Measurements from ENCODE around the gene KMO.

The KMO gene

GRCh38 chr1:241598249-241598648 is 66.1 kb downstream of the KMO start:
- DNase-seq, result no peak

GRCh38 chr1:241600496-241600901 is 68.3 kb downstream of the KMO start:
- DNase-seq, result no peak

GRCh38 chr1:241603731-241604245 is 71.6 kb downstream of the KMO start:
- no peak for DNase-seq

- no peak for DNase-seq
Measured at GRCh38 chr1:241605146-241605805, 73.1 kb downstream of the KMO start.

- DNase-seq, result no peak
Measured at GRCh38 chr1:241606544-241606943, 74.4 kb downstream of the KMO start.

- no peak for DNase-seq
Measured at GRCh38 chr1:241607497-241607896, 75.3 kb downstream of the KMO start.

- DNase-seq, result no peak
Measured at GRCh38 chr1:241608379-241609033, 76.3 kb downstream of the KMO start.

GRCh38 chr1:241610056-241610815 is 78.1 kb downstream of the KMO start:
- peak; percentile 77 for DNase-seq

GRCh38 chr1:241611063-241611462 is 78.9 kb downstream of the KMO start:
- peak; percentile 25 for DNase-seq

- DNase-seq, result no peak
Measured at GRCh38 chr1:241611736-241612135, 79.6 kb downstream of the KMO start.

- no peak for DNase-seq
Measured at GRCh38 chr1:241612533-241613477, 80.6 kb downstream of the KMO start.

GRCh38 chr1:241614144-241614543 is 82.0 kb downstream of the KMO start:
- no peak for DNase-seq

GRCh38 chr1:241614572-241614971 is 82.4 kb downstream of the KMO start:
- no peak for DNase-seq

GRCh38 chr1:241615043-241615974 is 83.1 kb downstream of the KMO start:
- no peak for DNase-seq

GRCh38 chr1:241617426-241617825 is 85.2 kb downstream of the KMO start:
- no peak for DNase-seq

GRCh38 chr1:241622669-241623068 is 90.5 kb downstream of the KMO start:
- DNase-seq, result no peak

GRCh38 chr1:241624935-241625334 is 92.8 kb downstream of the KMO start:
- no peak for DNase-seq

- peak; percentile 11 for DNase-seq
Measured at GRCh38 chr1:241627453-241628259, 95.5 kb downstream of the KMO start.

GRCh38 chr1:241630005-241630404 is 97.8 kb downstream of the KMO start:
- DNase-seq, result no peak

- DNase-seq, result no peak
Measured at GRCh38 chr1:241630476-241630875, 98.3 kb downstream of the KMO start.

- no peak for DNase-seq
Measured at GRCh38 chr1:241630899-241631298, 98.7 kb downstream of the KMO start.

Measured in NCI-H2029 (cell line).